Esophagus muscularis mucosa (tissue), 4 donors: Measurements from ENCODE around the gene CASP2. TPM values are rescaled to one million over a fixed set of nuclear protein-coding genes. Genes with fewer than 3 reads are reported as not detected.

ENCODE experiments used
- DNase-seq: peaks from one replicate; pipeline ENCODE4 v3.0.0-alpha.2; 2017; ENCODE audit errors: extremely low spot score
- H3K27ac ChIP-seq, 4 donors: fragments of 200-600 bp; sonication (generic); replicated peaks in 1 of 4; 1 replicate in 3 of 4; 2 replicates in 1 of 4; pipeline ENCODE4 v1.5.1; 2016 to 2019; ENCODE audit warnings: mild to moderate bottlenecking in 1 of 4
- H3K27me3 ChIP-seq, 4 donors: fragments of 200-600 bp; sonication (generic); one replicate each; pipeline versions ENCODE4 v1.5.1 to v1.6.0; 2016 to 2019
- H3K36me3 ChIP-seq, 4 donors: fragments of 200-600 bp; sonication (generic); one replicate each; pipeline ENCODE4 v1.5.1; 2016 to 2019
- H3K4me1 ChIP-seq, 4 donors: fragments of 200-600 bp; sonication (generic); one replicate each; pipeline ENCODE4 v1.5.1; 2016 to 2019
- H3K4me3 ChIP-seq, 4 donors: fragments of 200-600 bp; sonication (generic); 1 replicate in 2 of 4; 2 replicates in 2 of 4; pipeline ENCODE4 v1.5.1; 2016 to 2019; ENCODE audit warnings: mild to moderate bottlenecking in 4 of 4, moderate library complexity in 1 of 4
- H3K9me3 ChIP-seq, 4 donors: fragments of 200-600 bp; sonication (generic); 1 replicate in 3 of 4; 2 replicates in 1 of 4; pipeline ENCODE4 v1.5.1; 2016 to 2019
- CTCF ChIP-seq, 3 experiments: fragments of 200-600 bp in 2 of 3; fragments of 450-650 bp in 1 of 3; sonication (generic) in 2 of 3; IDR thresholded peaks; one replicate each; pipeline ENCODE4 v1.5.1; 2017 to 2019; ENCODE audit warnings: antibody characterized with exemption in 3 of 3, mild to moderate bottlenecking in 2 of 3, moderate library complexity in 1 of 3
- EP300 ChIP-seq: sonication (generic); formaldehyde crosslinking; IDR thresholded peaks from one replicate; pipeline ENCODE4 v1.6.1; 2017; ENCODE audit warnings: antibody characterized with exemption
- POLR2A ChIP-seq: fragments of 450-650 bp; IDR thresholded peaks from one replicate; pipeline ENCODE4 v1.6.1; 2017; ENCODE audit warnings: antibody characterized with exemption, moderate library complexity, mild to moderate bottlenecking, low read depth
- POLR2AphosphoS5 ChIP-seq, 2 donors: sonication (generic); formaldehyde crosslinking; IDR thresholded peaks; one replicate each; pipeline ENCODE4 v1.6.1; 2017; ENCODE audit warnings: antibody characterized with exemption in 2 of 2
- WGBS: methylation state at CpG from one replicate; pipeline ENCODE4 v1.1.5; 2018; 5-methylcytosine and 5-hydroxymethylcytosine counted together
- intact Hi-C: fragments of 100-400 bp; cut with DNase I; formaldehyde crosslinking; loops from one replicate; pipeline ENCODE4 v1.15.1; 2023
- total RNA-seq, 4 donors: library from RNA; depleted of rRNA; stranded (reverse); fragments of >200 nt; gene quantifications; one replicate each; pipeline versions ENCODE4 v1.1.0 to v1.2.1, GENCODE V29; 2016

Gene CASP2
- total RNA-seq, 4 donors from 2014 or later = 7.1 to 11.7 (median 9.0) TPM

- Histone ChIP-seq H3K27me3 (no peaks in the 10 kb centered on the region), H3K36me3 (no peaks in the 10 kb centered on the region), H3K27ac (no peak overlapping the region), H3K4me3 (no peak overlapping the region), H3K9me3 (no peaks in the 10 kb centered on the region), H3K4me1 (no peaks in the 10 kb centered on the region)
- WGBS = 84% methylated on average over 2 of the region's 2 CpGs
- no peak for DNase-seq
- TF ChIP-seq CTCF (IDR thresholded peaks at IDR 0.05) = no peak
- no peak for TF ChIP-seq POLR2A
- no peak for TF ChIP-seq POLR2AphosphoS5 (IDR thresholded peaks at IDR 0.05)
- TF ChIP-seq EP300 = no peak
- intact Hi-C loops = no loop called here
Observed at GRCh38 chr7:143248761-143249354, 39.3 kb upstream of the CASP2 start.

GRCh38 chr7:143250199-143250598 is 38.0 kb upstream of the CASP2 start:
- no peaks in the 10 kb centered on the region for H3K4me1 ChIP-seq
- intact Hi-C loops = no loop called here
- no peak for TF ChIP-seq EP300
- TF ChIP-seq POLR2A = no peak
- H3K27me3 ChIP-seq = no peaks in the 10 kb centered on the region
- no peak for DNase-seq
- H3K9me3 ChIP-seq = no peaks in the 10 kb centered on the region
- H3K4me3 ChIP-seq = no peak overlapping the region
- no peaks in the 10 kb centered on the region for H3K36me3 ChIP-seq
- no peak overlapping the region for H3K27ac ChIP-seq

GRCh38 chr7:143250822-143251221 is 37.3 kb upstream of the CASP2 start:
- no peak for TF ChIP-seq EP300
- no peak for TF ChIP-seq POLR2A
- TF ChIP-seq CTCF (IDR thresholded peaks at IDR 0.05) = no peak
- TF ChIP-seq POLR2AphosphoS5 (IDR thresholded peaks at IDR 0.05) = no peak
- no peaks in the 10 kb centered on the region for H3K9me3 ChIP-seq
- no peaks in the 10 kb centered on the region for H3K4me1 ChIP-seq
- intact Hi-C loops = no loop called here
- WGBS = 88% methylated on average over 1 of the region's 1 CpG
- no peak overlapping the region for H3K4me3 ChIP-seq
- no peak for DNase-seq
- no peaks in the 10 kb centered on the region for H3K36me3 ChIP-seq
- H3K27ac ChIP-seq = no peak overlapping the region
- no peaks in the 10 kb centered on the region for H3K27me3 ChIP-seq

GRCh38 chr7:143252006-143252405 is 36.1 kb upstream of the CASP2 start:
- no peaks in the 10 kb centered on the region for H3K4me1 ChIP-seq
- 80% methylated on average over 2 of the region's 2 CpGs for WGBS
- DNase-seq = no peak
- intact Hi-C loops = no loop called here
- no peak overlapping the region for H3K4me3 ChIP-seq
- no peaks in the 10 kb centered on the region for H3K36me3 ChIP-seq
- no peaks in the 10 kb centered on the region for H3K9me3 ChIP-seq
- no peak for TF ChIP-seq POLR2AphosphoS5 (IDR thresholded peaks at IDR 0.05)
- no peaks in the 10 kb centered on the region for H3K27me3 ChIP-seq
- no peak overlapping the region for H3K27ac ChIP-seq

- WGBS = 84% methylated on average over 3 of the region's 3 CpGs
- intact Hi-C loops = no loop called here
- Histone ChIP-seq H3K27me3 (no peaks in the 10 kb centered on the region), H3K4me3 (no peak overlapping the region), H3K36me3 (no peaks in the 10 kb centered on the region), H3K9me3 (no peaks in the 10 kb centered on the region), H3K4me1 (no peaks in the 10 kb centered on the region), H3K27ac (no peak overlapping the region)
- DNase-seq = no peak
- no peak for TF ChIP-seq EP300
- no peak for TF ChIP-seq POLR2A
- TF ChIP-seq POLR2AphosphoS5 (IDR thresholded peaks at IDR 0.05) = no peak
- TF ChIP-seq CTCF (IDR thresholded peaks at IDR 0.05) = no peak
Observed at GRCh38 chr7:143255564-143255963, 32.6 kb upstream of the CASP2 start.

GRCh38 chr7:143256325-143256724 is 31.8 kb upstream of the CASP2 start:
- Histone ChIP-seq H3K9me3 (no peaks in the 10 kb centered on the region), H3K4me3 (no peak overlapping the region), H3K27ac (no peak overlapping the region), H3K27me3 (no peaks in the 10 kb centered on the region), H3K4me1 (no peaks in the 10 kb centered on the region), H3K36me3 (no peaks in the 10 kb centered on the region)
- 83% methylated on average over 3 of the region's 3 CpGs for WGBS
- no peak for DNase-seq
- TF ChIP-seq POLR2A = no peak
- TF ChIP-seq EP300 = no peak
- peak in 1 of 3 experiments; percentile 2 for TF ChIP-seq CTCF (IDR thresholded peaks at IDR 0.05)
- intact Hi-C loops = no loop called here
